Limb (tissue), 2 donors: ENCODE data around the gene UBQLN2.
A peak's percentile ranks its signal among the peaks of the same experiment; 100 is the strongest.
"Not testable (repeated sequence)": the region's sequence is repeated elsewhere in the genome, so short reads cannot be mapped to it uniquely, and the experiment has no call there.

Experiments used
- DNase-seq, 2 donors: peaks; one replicate each; pipeline ENCODE4 v3.0.0-alpha.2; 2016; ENCODE audit errors: extremely low spot score in 2 of 2

The UBQLN2 gene

GRCh38 chrX:56563231-56564161 lies at the start of gene UBQLN2:
TSS of gene UBQLN2 (plus strand) at chrX:56563627. CDS start at chrX:56563874, 247 bp downstream.
- peak; percentile 70 to 90 for DNase-seq

DNA sequence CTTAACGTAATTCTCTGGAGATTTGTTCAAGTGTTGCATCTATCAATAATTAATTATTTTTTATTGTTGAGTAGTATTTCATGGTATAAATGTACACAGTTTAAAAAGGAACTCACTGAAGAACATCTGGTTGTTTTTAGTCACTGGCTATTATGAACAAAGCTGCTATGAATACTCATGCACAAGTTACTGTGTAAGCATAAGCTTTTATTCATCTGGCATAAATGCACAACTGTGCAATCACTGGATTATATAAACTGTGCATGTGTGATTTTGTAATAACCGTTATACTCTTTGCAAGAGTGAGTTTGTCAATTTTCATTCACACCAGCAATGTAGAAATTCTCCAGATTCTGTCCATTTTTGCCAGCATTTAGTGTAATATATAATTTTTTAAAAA lies 43.8 kb upstream of the UBQLN2 start:
- DNase-seq, result no peak

DNA sequence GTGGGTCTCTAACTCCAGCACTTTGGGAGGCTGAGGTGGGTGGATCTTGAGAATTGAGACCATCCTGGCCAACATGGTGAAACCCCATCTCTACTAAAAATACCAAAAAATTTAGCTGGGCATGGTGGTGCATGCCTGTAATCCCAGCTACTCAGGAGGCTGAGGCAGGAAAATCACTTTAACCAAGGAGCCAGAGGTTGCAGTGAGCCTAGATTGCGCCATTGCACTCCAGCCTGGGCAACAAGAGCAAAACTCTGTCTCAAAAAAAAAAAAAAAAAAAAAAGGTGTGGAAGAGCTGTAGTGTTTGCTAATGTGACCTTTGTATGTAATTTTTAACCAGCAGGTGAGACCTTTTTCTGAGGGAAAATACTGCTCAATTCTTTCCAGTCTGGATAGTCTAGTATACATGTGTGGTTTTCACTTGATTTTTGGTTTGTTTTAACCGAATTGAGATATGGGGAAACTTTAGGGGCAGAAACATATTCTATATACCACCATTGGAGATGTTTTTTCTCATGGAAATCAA lies 33.9 kb upstream of the UBQLN2 start:
- not testable (repeated sequence) for DNase-seq

GRCh38 chrX:56530011-56530410 lies 33.4 kb upstream of the UBQLN2 start:
- no peak for DNase-seq

DNA sequence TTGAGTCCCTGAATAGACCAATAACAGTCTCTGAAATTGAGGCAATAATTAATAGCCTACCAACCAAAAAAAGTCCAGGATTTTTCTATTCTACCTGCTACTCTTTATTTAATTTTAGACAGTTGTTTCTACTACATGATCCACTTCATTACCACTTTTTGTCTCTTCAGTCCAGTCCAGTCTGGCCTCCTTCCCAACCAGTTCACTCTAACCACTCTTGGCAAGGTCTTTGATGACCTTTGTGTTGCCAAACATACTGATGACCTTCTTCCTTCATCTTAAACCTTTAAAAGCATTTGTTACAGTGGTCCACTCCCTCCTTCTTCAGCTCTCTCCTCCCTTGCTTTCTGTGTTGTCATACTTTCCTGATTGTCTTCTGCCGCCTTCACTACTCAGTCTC lies 12.8 kb upstream of the UBQLN2 start:
- DNase-seq, result no peak

DNA sequence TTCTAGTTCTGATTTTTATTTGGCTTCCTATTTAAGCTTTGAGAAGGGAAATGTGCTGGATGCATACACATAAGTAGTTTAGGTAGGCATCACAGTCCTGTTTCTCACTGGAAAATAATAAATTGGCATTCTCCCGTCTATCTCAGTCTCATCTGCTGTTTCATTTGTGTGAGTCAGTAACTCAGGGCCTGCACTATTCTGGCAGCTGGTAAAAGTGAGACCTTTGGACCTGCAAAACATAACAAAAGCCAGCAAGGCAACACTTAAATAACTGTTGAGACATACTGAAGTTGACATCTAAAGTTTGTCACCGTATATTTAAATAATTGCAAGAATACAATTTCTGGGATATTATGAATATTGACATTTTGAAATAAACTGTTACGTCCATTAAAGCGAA lies 8.6 kb upstream of the UBQLN2 start:
- no peak for DNase-seq

GRCh38 chrX:56557376-56557929 lies 6.0 kb upstream of the UBQLN2 start:
- DNase-seq, result no peak

GRCh38 chrX:56564164-56564885 lies 898 bp downstream of the UBQLN2 start:
- DNase-seq, result peak; percentile 1 to 42

GRCh38 chrX:56564921-56565840 lies 1.8 kb downstream of the UBQLN2 start:
- DNase-seq, result peak in 1 of 2 donors; percentile 36

DNA sequence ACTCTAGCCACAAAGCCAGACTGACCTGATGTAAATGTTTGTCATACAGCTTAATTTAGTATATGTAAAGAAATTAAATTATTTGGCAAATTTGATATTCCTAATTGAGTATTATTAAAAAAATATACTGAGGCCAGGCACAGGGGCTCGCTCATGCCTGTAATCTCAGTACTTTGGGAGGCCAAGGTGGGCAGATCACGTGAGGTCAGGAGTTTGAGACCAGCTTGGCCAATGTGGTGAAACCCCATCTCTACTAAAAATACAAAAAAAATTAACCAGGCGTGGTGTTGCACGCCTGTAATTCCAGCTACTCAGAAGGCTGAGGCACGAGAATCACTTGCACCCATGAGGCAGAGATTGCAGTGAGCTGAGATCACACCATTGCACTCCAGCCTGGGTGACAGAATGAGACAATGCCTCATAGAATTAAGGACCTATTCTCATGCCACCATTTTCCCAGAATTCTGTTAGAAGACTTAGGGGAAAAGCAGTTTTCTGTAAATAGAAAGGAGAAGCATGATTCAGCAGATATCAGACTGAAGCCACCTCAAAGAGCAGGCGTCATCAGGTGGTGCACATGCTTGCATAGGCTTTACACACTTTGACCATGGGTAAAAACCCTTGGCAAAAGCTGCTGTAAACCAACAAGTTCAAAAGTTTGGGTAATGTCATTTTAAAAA lies 6.1 kb downstream of the UBQLN2 start:
- no peak for DNase-seq

DNA sequence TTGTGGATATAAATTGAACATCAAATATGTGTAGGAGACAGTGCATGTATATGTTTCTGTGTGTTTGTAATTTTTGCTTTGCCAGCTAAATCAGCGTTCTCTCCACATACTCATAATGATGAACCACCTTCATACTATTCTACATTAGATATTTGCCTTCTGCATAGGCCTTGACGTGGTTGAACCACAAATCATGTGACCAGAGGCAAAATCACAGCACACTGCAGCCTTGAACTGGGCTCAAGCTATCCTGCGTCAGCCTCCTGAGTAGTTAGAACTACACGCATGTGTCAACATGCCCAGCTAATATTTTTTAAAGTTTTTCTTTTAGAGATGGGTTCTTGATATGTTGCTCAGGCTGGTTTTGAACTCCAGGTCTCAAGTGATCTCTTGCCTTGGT lies 9.5 kb downstream of the UBQLN2 start:
- DNase-seq, result no peak

DNA sequence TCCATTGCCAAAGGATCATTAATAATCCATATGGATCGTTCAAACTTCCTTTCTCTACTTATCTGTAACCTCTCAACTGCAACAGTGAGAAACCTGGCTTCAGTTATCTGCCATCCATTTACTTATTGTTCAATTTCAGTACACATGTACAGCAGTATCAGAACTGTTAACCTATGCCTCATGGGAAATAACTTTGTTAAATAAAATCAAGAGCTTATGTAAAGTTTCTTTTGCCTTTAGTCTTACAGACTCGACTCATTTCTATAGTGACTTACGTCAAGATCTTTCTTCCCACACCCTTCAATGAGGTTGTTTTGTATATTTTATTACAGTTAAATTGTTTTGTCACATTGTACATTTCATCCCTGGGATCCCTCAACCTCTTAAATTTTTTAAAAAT lies 11.4 kb downstream of the UBQLN2 start:
- no peak for DNase-seq

DNA sequence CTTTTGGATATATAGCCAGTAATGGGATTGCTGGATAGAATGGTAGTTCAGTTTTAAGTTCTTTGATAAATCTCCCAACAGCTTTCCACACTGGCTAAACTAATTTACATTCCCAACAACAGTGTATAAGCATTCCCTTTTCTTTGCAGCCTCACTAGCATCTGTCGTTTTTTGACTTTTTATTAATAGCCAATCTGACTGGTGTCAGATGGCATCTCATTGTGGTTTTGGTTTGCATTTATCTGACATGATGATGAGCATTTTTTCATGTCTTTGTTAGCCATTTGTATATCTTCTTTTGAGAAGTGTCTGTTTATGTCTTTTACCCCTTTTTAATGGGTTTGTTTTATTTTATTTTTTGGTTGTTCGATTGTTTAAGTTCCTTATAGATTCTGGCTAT lies 13.3 kb downstream of the UBQLN2 start:
- no peak for DNase-seq

DNA sequence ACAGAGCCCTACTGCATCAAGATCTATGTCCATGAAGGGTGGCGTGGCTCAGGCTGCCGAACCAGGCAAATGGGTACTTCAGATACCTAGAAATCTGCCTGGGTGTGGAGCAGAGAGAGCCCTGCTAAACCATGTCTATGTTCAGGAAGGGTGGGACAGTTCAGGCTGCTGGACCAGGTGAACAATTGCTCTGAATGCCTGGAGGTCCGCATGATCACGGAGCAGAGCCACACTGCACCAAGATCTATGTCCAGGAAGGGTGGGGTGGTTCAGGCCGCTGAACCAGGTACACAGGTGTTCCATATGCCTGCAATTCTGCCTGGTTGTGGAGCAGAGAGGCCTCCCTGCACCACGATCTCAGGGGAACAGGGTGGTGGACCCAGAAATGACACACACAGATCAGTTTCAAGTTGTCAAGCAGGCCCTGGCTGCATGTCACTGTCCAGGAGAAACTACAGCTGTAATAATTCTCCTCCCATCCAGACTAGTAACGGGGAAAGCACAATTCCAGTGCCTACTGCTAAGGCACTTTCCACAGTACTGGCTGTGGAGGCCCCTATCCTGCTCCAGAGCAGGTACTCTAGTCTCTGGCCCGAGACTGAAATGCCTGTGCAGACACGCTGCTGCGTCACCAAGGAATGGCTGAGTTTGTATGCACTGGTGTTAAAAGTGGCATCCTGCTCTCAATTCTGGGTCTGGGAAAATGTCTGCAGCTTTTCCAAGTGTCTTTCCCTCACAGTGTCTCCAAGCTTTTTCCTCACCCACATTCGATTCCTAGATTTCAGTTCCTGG lies 25.2 kb downstream of the UBQLN2 start:
- no peak for DNase-seq

- not testable (repeated sequence) for DNase-seq
Measured at GRCh38 chrX:56591830-56592229, 28.4 kb downstream of the UBQLN2 start.

- DNase-seq, result no peak
Measured at GRCh38 chrX:56600141-56600540, 36.7 kb downstream of the UBQLN2 start.

DNA sequence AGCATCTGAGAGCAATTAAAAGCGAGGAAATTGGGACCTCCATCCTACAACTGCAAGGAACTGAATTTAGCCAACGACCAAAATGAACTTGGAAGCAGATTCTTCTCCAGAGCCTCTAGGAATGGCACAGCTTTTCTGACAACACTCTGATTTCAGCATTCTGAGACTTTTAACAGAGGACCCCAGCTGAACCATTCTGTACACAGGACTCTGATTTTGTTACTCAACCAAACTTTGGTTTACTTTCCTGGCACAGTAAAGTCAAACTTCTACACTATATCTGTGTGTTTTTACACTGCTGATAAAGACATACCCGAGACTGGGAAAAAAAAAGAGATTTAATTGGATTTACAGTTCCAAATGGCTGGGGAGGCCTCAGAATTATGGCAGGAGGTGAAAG lies 37.6 kb downstream of the UBQLN2 start:
- no peak for DNase-seq

DNA sequence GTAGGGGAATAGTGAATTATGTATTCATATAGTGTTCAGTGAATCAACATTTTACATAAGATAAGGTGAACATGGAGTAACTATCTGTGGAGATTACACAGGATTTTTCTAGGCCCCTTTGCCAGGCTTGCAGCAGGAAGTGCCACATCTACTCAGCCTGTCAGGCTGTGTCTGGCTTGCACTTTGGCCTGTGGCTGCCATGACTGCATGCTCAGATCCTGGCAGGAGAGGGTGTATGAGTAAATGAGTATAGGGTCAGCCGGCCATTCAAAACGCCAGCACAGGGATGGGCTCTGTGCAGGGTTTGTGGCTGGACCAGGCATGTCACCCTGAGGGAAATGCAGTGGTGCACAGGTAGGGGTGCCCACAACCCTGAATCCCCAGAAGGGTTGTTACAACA lies 51.9 kb downstream of the UBQLN2 start:
- DNase-seq, result no peak
